ENCODE data around the gene TRIM65.
"Not testable (repeated sequence)": the region's sequence is repeated elsewhere in the genome, so short reads cannot be mapped to it uniquely, and the experiment has no call there.

- TF ChIP-seq POLR2AphosphoS5, CTCF, POLR2A (IDR thresholded peaks at IDR 0.05): not testable (repeated sequence)
These were observed 45.1 kb downstream of the TRIM65 start for GRCh38 chr17:75851693-75851991.
